ENCODE data around the gene MYRIP. TPM values are rescaled to one million over a fixed set of nuclear protein-coding genes. Genes with fewer than 3 reads are reported as not detected.
A peak's percentile ranks its signal among the peaks of the same experiment; 100 is the strongest.
"Not testable (repeated sequence)": the region's sequence is repeated elsewhere in the genome, so short reads cannot be mapped to it uniquely, and the experiment has no call there.

MYRIP gene
- total and polyA plus RNA-seq, 4 experiments from 2014 or later, result not detected

GRCh38 chr3:40068636-40069035 lies 259.2 kb downstream of the MYRIP start:
- peaks cover 3 to 6% of the 10 kb centered on the region in 2 donors for H3K27me3 Mint-ChIP-seq
- H3K27ac ChIP-seq (ENCODE audit: low read depth, low read length), result no peak overlapping the region
- intact Hi-C loops (cut with micrococcal nuclease), result no loop called here
- peaks cover 0 to 2% (median 0%) of the 10 kb centered on the region in 8 donors for H3K9me3 Mint-ChIP-seq
- H3K36me3 Mint-ChIP-seq, result no peaks in the 10 kb centered on the region
- H3K36me3 ChIP-seq (ENCODE audit: insufficient read depth, low read length), result no peaks in the 10 kb centered on the region
- H3K27ac Mint-ChIP-seq, result no peak overlapping the region
- H3K27me3 ChIP-seq (ENCODE audit: insufficient read depth, low read length), result no peaks in the 10 kb centered on the region
- no peaks in the 10 kb centered on the region for H3K4me1 ChIP-seq (ENCODE audit: insufficient read depth, low read length)
- ChIA-PET CTCF (ENCODE audit: partially characterized antibody) (no interaction called here), POLR2A (ENCODE audit: partially characterized antibody) (no interaction called here)
- no peak for DNase-seq
- no peaks in the 10 kb centered on the region for H3K4me1 Mint-ChIP-seq
- H3K4me3 Mint-ChIP-seq, result no peak overlapping the region
- H3K9me3 ChIP-seq (ENCODE audit: control insufficient read depth in 1 of 2, low read length in 2 of 2), result no peaks in the 10 kb centered on the region
- no peak overlapping the region for H3K4me3 ChIP-seq (ENCODE audit: low read length in 2 of 2)

GRCh38 chr3:40070816-40071215 lies 261.4 kb downstream of the MYRIP start:
- no peak for DNase-seq
- POLR2A ChIA-PET (ENCODE audit: partially characterized antibody), result no interaction called here

GRCh38 chr3:40071683-40072238 lies 262.4 kb downstream of the MYRIP start:
- H3K27ac ChIP-seq (ENCODE audit: low read depth, low read length), result no peak overlapping the region
- no peak overlapping the region for H3K4me3 Mint-ChIP-seq
- CTCF ChIA-PET (ENCODE audit: partially characterized antibody), result no interaction called here
- H3K27me3 Mint-ChIP-seq, result peaks cover 4 to 6% of the 10 kb centered on the region in 2 donors
- H3K9me3 Mint-ChIP-seq, result peaks cover 0 to 1% (median 0%) of the 10 kb centered on the region in 8 donors
- POLR2A ChIA-PET (ENCODE audit: partially characterized antibody), result no interaction called here
- intact Hi-C loops (cut with micrococcal nuclease), result no loop called here
- no peaks in the 10 kb centered on the region for H3K4me1 Mint-ChIP-seq
- no peaks in the 10 kb centered on the region for H3K27me3 ChIP-seq (ENCODE audit: insufficient read depth, low read length)
- no peaks in the 10 kb centered on the region for H3K36me3 Mint-ChIP-seq
- no peak overlapping the region for H3K4me3 ChIP-seq (ENCODE audit: low read length in 2 of 2)
- H3K36me3 ChIP-seq (ENCODE audit: insufficient read depth, low read length), result no peaks in the 10 kb centered on the region
- no peaks in the 10 kb centered on the region for H3K9me3 ChIP-seq (ENCODE audit: control insufficient read depth in 1 of 2, low read length in 2 of 2)
- DNase-seq, result no peak
- H3K27ac Mint-ChIP-seq, result no peak overlapping the region
- no peaks in the 10 kb centered on the region for H3K4me1 ChIP-seq (ENCODE audit: insufficient read depth, low read length)

More at GRCh38 chr3:40070816-40071215, 261.4 kb downstream of the MYRIP start:
- Histone ChIP-seq H3K4me3 (ENCODE audit: low read length in 2 of 2) (no peak overlapping the region), H3K9me3 (ENCODE audit: control insufficient read depth in 1 of 2, low read length in 2 of 2) (no peaks in the 10 kb centered on the region), H3K27ac (ENCODE audit: low read depth, low read length) (no peak overlapping the region), H3K4me1 (ENCODE audit: insufficient read depth, low read length) (no peaks in the 10 kb centered on the region), H3K36me3 (ENCODE audit: insufficient read depth, low read length) (no peaks in the 10 kb centered on the region), H3K27me3 (ENCODE audit: insufficient read depth, low read length) (no peaks in the 10 kb centered on the region)
- Mint-ChIP-seq H3K4me1 (no peaks in the 10 kb centered on the region), H3K4me3 (no peak overlapping the region), H3K27ac (no peak overlapping the region), H3K9me3 (peaks cover 0 to 1% (median 0%) of the 10 kb centered on the region in 8 donors), H3K36me3 (no peaks in the 10 kb centered on the region), H3K27me3 (peaks cover 4 to 6% of the 10 kb centered on the region in 2 donors)
- CTCF ChIA-PET (ENCODE audit: partially characterized antibody), result no interaction called here
- intact Hi-C loops (cut with micrococcal nuclease), result no loop called here

GRCh38 chr3:40073310-40074007 lies 264.1 kb downstream of the MYRIP start:
- no peak overlapping the region for H3K4me3 ChIP-seq (ENCODE audit: low read length in 2 of 2)
- H3K27ac ChIP-seq (ENCODE audit: low read depth, low read length), result no peak overlapping the region
- H3K4me1 ChIP-seq (ENCODE audit: insufficient read depth, low read length), result no peaks in the 10 kb centered on the region
- H3K27me3 ChIP-seq (ENCODE audit: insufficient read depth, low read length), result no peaks in the 10 kb centered on the region
- intact Hi-C loops (cut with micrococcal nuclease), result no loop called here
- POLR2A ChIA-PET (ENCODE audit: partially characterized antibody), result no interaction called here
- Mint-ChIP-seq H3K4me3 (no peak overlapping the region), H3K27me3 (peaks cover 4 to 6% of the 10 kb centered on the region in 2 donors), H3K36me3 (no peaks in the 10 kb centered on the region), H3K9me3 (peaks cover 0 to 1% (median 0%) of the 10 kb centered on the region in 8 donors), H3K4me1 (no peaks in the 10 kb centered on the region), H3K27ac (no peak overlapping the region)
- no peaks in the 10 kb centered on the region for H3K36me3 ChIP-seq (ENCODE audit: insufficient read depth, low read length)
- no peaks in the 10 kb centered on the region for H3K9me3 ChIP-seq (ENCODE audit: control insufficient read depth in 1 of 2, low read length in 2 of 2)
- DNase-seq, result no peak
- CTCF ChIA-PET (ENCODE audit: partially characterized antibody), result no interaction called here

- H3K4me3 ChIP-seq (ENCODE audit: low read length in 2 of 2); H3K4me3 Mint-ChIP-seq; H3K4me1 Mint-ChIP-seq; H3K36me3 ChIP-seq (ENCODE audit: insufficient read depth, low read length); H3K27me3 Mint-ChIP-seq; POLR2A ChIA-PET (ENCODE audit: partially characterized antibody); H3K27ac Mint-ChIP-seq; H3K4me1 ChIP-seq (ENCODE audit: insufficient read depth, low read length); H3K9me3 ChIP-seq (ENCODE audit: control insufficient read depth in 1 of 2, low read length in 2 of 2); H3K9me3 Mint-ChIP-seq; H3K36me3 Mint-ChIP-seq; CTCF ChIA-PET (ENCODE audit: partially characterized antibody); H3K27ac ChIP-seq (ENCODE audit: low read depth, low read length); DNase-seq; intact Hi-C loops (cut with micrococcal nuclease); H3K27me3 ChIP-seq (ENCODE audit: insufficient read depth, low read length): not testable (repeated sequence)
Observed at GRCh38 chr3:40077139-40077538, 267.7 kb downstream of the MYRIP start.

GRCh38 chr3:40077828-40078492 lies 268.6 kb downstream of the MYRIP start:
- H3K4me1 Mint-ChIP-seq; H3K27me3 ChIP-seq (ENCODE audit: insufficient read depth, low read length); H3K36me3 ChIP-seq (ENCODE audit: insufficient read depth, low read length); H3K4me1 ChIP-seq (ENCODE audit: insufficient read depth, low read length); POLR2A ChIA-PET (ENCODE audit: partially characterized antibody); intact Hi-C loops (cut with micrococcal nuclease); DNase-seq; H3K4me3 Mint-ChIP-seq; H3K27ac ChIP-seq (ENCODE audit: low read depth, low read length); H3K9me3 ChIP-seq (ENCODE audit: control insufficient read depth in 1 of 2, low read length in 2 of 2); H3K9me3 Mint-ChIP-seq; H3K4me3 ChIP-seq (ENCODE audit: low read length in 2 of 2); H3K36me3 Mint-ChIP-seq; CTCF ChIA-PET (ENCODE audit: partially characterized antibody); H3K27me3 Mint-ChIP-seq; H3K27ac Mint-ChIP-seq: not testable (repeated sequence)

- Histone ChIP-seq H3K27me3 (ENCODE audit: insufficient read depth, low read length) (no peaks in the 10 kb centered on the region), H3K36me3 (ENCODE audit: insufficient read depth, low read length) (no peaks in the 10 kb centered on the region), H3K9me3 (ENCODE audit: control insufficient read depth in 1 of 2, low read length in 2 of 2) (no peaks in the 10 kb centered on the region), H3K4me3 (ENCODE audit: low read length in 2 of 2) (no peak overlapping the region), H3K27ac (ENCODE audit: low read depth, low read length) (no peak overlapping the region), H3K4me1 (ENCODE audit: insufficient read depth, low read length) (no peaks in the 10 kb centered on the region)
- POLR2A ChIA-PET (ENCODE audit: partially characterized antibody), result no interaction called here
- peak overlapping the region in 1 of 8 donors; percentile 29 for H3K4me3 Mint-ChIP-seq
- DNase-seq, result no peak
- H3K9me3 Mint-ChIP-seq, result peaks cover 0 to 5% (median 4%) of the 10 kb centered on the region in 8 donors
- peaks cover 0 to 4% of the 10 kb centered on the region in 2 donors for H3K27me3 Mint-ChIP-seq
- CTCF ChIA-PET (ENCODE audit: partially characterized antibody), result no interaction called here
- H3K36me3 Mint-ChIP-seq, result no peaks in the 10 kb centered on the region
- no peaks in the 10 kb centered on the region for H3K4me1 Mint-ChIP-seq
- intact Hi-C loops (cut with micrococcal nuclease), result no loop called here
- H3K27ac Mint-ChIP-seq, result no peak overlapping the region
Observed at GRCh38 chr3:40078590-40078989, 269.2 kb downstream of the MYRIP start.

All from CD4-positive, alpha-beta memory T cell (primary cell).